GM18873 (cell line): ENCODE results near the gene LYST.
"Not testable (repeated sequence)": the region's sequence is repeated elsewhere in the genome, so short reads cannot be mapped to it uniquely, and the experiment has no call there.

Experiments used
- ATAC-seq: cut with Tn5 transposase; IDR thresholded peaks from one replicate; pipeline ENCODE4 v1.9.1; 2021; ENCODE audit warnings: mild to moderate bottlenecking, moderate library complexity, moderate number of reproducible peaks; ENCODE audit not compliant: unreplicated experiment, low FRiP score

The LYST gene, protein sequence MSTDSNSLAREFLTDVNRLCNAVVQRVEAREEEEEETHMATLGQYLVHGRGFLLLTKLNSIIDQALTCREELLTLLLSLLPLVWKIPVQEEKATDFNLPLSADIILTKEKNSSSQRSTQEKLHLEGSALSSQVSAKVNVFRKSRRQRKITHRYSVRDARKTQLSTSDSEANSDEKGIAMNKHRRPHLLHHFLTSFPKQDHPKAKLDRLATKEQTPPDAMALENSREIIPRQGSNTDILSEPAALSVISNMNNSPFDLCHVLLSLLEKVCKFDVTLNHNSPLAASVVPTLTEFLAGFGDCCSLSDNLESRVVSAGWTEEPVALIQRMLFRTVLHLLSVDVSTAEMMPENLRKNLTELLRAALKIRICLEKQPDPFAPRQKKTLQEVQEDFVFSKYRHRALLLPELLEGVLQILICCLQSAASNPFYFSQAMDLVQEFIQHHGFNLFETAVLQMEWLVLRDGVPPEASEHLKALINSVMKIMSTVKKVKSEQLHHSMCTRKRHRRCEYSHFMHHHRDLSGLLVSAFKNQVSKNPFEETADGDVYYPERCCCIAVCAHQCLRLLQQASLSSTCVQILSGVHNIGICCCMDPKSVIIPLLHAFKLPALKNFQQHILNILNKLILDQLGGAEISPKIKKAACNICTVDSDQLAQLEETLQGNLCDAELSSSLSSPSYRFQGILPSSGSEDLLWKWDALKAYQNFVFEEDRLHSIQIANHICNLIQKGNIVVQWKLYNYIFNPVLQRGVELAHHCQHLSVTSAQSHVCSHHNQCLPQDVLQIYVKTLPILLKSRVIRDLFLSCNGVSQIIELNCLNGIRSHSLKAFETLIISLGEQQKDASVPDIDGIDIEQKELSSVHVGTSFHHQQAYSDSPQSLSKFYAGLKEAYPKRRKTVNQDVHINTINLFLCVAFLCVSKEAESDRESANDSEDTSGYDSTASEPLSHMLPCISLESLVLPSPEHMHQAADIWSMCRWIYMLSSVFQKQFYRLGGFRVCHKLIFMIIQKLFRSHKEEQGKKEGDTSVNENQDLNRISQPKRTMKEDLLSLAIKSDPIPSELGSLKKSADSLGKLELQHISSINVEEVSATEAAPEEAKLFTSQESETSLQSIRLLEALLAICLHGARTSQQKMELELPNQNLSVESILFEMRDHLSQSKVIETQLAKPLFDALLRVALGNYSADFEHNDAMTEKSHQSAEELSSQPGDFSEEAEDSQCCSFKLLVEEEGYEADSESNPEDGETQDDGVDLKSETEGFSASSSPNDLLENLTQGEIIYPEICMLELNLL (N-terminal part only)

DNA sequence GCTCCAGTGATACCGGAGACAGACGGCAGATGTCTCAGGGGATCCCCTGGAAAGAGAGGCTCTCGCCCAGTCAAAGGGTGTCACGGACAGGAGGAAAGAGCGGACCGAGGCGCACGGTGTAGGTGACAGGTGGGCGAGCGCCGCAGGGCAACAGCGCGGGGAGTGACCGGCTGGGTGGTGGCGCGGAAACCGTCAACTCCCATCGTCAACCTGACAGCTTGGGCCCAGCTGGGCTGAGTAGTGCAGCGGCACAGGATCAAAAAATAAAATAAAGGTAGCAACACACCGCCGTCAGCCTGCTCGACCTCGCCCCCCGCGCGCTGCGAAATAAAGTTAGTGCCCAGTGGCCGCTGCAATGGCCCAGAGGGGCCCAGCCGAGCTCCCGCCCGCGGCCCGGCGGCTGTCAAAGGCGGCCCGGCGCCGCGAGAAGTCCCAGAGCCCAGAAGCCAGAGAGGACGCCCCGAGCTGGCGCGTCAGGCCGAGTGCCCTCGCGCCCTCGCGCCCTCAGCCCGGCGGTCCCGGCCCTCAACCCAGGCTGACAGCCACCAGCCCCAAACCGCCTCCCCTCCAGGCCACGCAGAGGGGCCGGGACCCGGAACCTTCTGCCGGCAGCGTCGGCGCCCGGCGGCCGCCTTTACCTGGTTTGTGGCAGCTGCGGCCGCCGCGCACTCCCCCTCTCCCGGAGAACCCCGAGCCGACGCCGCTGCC, at the start of gene LYST:
Gene LYST (minus strand): TSS at position 702 of the 708 bp plus-strand sequence. CDS start 36,489 bp downstream, outside the sequence.
- ATAC-seq = peak; percentile 44

DNA sequence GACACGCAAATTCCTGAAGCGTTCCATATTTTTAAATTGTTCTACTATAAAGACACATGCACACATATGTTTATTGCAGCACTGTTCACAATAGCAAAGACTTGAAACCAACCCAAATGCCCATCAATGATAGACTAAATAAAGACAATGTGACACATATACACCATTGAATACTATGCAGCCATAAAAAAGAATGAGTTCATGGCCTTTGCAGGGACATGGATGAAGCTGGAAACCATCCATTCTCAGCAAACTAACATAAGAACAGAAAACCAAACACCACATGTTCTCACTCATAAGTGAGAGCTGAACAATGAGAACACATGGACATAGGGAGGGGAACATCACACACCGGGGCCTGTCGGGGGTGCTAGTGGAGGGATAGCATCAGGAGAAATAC, 48.8 kb upstream of the LYST start:
- not testable (repeated sequence) for ATAC-seq

DNA sequence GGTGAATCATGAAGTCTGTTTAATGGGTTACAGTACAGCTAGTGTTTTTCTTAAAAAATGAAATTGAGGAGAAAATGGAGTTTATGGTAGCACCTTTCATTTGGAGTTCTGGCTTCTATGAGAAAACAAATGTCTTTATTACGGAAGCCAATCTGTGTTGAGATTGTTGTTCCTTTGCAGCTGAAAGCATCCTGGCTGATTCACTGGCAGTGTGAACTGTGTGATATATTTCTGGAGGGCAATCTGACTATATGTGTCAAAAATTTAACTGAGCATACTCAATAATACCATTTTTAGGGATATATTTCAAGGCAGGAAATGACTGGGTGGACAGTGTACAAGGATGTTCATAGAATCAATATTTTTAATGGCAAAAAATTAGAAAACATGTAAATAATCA, 46.6 kb upstream of the LYST start:
- ATAC-seq = no peak

DNA sequence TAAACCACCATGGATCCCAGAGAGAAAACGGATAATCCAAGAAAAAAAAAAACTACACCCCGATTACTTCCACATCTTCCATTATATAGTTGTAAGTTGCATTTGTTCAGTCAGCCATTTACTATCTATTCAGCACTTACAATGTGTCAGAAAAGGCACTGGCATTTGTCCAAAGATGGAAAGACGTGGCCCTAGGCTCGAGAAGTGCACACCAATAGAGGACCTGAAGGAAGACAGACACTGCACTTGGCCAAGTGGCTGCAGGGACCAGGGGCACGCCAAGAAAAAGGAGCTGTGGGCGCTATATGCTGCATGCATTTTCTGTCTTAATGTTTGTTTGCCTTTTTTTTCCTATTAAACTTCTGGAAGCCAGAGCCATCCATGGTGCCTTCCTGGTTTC, 45.2 kb upstream of the LYST start:
- no peak for ATAC-seq

DNA sequence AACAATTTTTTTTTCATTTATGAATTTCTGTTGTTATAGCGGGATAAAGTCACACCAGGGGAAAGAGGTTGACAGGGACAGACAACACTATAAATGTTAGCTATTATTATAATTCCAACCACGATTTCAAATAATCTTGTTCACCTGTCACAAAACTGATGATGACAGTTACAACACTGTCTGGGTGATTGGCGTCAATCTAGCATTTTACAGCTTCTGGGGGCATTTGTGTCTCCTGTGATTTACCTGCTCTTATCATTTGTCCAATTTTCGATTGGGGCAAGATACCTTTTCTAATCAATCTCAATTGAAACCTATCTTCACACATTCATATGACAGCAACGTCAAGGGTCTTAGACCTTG, 44.6 kb upstream of the LYST start:
- no peak for ATAC-seq

DNA sequence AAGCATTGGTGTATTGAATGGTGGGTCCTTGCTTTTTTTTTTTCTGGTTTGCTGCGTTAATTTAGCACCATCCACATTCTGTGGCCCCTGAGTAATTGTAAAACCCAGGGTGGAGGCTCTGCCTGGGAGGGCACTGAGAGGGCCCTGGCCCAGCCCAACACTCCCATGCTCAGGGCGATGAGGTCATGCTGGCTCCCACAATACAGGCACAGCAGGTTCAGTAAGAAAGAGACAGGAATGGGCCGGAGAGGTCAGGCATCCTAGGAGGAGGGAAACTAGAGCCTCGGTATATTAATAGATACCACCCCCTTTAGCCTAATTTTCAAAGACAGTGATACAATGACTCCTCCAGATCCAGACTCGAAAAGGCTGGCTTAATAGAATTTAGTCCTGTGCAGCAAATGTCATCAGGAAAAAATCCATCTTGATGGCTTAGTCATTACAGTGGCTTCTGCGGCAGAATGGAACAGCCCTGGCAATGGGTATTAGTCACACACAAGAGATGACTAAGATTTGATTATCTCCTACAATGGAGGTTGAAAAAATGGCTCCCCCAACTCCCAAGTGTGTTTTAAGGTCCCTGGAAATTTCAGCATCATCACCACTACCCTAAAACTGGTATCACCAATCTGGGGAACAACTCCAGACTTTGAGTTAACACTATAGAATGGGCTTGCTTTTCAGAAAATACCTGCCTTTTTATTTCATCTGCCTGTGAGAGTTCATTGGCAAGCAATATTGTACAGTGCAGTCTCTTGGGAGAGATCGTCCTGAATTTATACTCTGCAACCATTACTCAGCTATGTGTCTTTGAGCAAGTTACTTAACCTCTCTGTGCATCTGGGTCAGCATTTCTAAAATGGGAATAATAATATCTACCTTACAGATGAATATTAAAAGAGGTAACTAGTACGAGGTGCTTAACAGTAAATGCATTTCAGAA, 43.9 kb upstream of the LYST start:
- no peak for ATAC-seq

DNA sequence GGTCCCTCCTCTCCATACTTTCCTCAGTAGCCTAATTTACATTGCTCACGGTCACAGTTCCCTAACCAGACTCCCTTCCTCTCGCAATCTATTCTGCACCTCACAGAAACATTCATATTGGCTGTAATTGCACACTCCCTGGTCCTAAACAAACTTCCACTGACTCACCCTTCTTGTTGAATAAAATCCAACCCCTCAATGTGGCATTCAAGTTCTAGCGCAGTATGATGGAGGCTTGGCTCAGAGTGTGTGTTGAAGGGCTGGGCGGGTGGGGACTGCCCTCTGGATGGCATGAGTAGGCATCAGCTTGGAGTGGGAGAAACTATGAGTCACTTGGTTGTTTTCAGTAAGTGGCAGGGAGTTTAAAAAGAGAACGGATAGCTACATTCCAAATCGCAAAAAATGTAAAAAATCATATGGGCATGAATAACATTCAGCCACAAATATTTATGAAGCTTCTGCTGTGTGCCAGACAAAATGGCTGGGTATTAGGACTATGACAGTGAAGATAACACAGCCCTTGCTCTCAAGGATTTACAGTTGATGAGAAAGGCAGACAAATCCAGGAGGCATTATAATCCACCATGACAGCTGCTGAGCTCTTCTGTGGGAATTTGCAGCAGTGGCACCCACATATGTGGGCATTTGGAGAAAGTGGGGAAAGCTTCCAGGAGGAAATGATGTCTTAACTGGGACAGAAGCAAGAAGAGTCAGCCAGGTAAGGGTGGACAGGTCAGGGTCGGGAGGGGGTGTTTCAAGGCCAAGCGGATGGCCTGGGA, 42.2 kb upstream of the LYST start:
- ATAC-seq = no peak

DNA sequence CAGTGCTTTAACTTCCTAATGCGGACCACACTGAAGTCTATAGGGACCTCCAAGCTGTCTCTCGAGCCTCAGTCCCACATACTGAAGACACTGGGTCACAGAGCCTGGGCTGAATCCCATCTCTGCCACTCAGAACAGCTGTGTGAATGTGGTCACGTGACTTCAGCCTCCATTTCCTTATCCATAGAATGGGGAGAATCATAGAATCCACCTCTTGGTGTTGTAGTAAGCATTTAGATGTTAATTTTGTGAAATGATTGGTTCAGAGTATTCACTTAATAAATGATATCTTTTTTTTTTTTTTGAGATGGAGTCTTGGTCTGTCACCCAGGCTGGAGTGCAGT, 41.2 kb upstream of the LYST start:
- no peak for ATAC-seq

DNA sequence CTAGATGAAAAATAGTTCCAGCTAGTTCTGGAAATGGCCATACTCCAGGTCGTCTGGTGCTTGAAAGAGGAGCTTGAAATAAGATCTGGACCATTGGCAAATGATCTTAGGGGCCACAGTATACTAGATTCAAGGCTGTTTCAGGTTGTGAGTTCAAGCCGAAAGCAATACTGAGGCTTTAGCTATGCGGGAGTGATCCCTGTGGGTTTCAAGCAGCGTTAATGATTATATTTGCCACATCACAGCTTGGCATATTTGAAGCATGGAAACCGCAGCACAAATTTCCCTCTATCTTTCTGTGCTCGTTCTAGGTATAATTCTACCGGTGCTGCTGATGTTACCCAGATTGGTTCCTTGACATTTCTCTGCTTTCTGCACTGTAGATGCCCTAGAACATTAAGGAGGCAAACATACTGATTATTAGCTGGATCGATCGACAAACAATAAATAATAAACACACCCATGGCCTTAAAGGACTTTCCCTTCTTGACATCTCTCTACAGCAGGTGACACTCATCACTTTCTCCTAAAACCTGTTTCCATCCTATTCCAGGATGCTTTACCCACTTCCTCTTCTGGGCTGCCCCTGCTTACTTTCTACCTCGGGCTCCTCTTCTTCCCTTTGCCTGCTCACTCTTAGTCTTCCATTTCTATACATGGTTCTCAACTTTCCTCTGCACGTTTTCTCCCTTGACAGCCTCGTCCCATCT, 40.6 kb upstream of the LYST start:
- ATAC-seq = no peak

DNA sequence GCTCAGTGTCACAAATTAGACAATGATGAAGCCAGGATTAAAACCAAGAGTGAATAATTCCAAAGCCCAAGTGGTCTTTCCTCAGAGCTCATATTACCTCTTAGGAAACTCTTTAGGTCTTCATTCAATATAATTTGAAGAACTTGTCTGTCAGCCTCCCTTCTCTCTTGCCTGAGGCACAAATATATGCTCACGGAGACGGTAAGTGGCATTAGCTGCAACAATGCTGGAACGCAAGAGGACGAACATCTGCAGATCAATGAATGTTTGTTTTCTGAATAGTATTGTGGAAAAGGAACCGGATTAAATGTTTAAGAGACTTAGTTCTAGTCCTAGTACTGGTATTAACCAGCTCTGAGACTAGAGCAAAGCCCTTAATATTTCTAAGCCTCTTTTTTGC, 39.7 kb upstream of the LYST start:
- no peak for ATAC-seq

DNA sequence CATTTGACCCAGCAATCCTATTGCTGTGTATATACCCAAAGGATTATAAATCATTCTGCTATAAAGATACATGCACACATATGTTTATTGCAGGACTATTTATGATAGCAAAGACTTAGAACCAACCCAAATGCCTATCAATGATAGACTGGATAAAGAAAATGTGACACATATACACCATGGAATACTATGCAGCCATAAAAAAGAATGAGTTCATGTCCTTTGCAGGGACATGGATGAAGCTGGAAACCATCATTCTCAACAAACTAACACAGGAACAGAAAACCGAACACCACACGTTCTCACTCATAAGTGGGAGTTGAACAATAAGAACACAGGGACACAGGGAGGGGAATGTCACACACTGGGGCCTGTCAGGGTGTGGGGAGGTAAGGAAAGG, 37.1 kb upstream of the LYST start:
- not testable (repeated sequence) for ATAC-seq

DNA sequence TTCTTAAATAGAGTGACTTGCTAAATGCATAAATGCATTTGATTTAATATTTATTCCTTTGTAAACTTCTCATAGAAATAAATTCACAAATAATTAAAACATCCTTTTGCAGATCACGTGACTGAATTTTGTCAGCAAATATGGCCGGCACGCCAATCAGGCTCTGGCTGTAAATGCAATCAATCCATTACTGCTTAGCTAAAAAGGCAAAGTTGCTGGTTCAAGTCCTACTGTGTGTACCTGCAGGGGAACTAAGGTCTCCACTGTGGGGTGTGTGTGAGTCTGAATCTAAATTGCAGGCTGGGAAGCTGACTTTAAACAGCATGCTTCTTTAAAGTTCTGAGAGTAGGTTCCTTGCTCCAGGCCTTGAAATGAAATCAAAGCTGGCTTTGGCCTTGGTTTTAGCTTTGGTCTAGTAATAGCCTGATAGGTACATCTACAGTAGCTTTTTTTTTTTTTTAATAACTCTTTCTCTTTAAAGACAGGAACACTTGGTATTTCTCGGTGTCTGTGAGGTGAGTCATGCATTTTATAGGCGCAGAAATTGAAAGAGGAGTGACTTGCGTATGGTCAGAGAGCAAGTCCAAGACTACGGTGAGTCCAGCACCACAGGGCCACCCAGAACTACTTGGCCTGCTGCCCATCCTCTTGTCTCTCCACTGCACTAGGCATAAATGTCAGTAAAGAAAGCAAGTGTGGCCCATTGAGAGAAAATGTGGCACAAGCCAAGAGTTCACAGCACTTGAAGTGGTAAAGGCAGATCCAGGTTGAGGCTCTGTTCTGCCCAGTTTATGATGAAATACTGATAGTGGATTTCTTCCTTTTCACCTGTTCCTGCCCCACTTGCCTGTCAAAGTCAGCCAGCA, 36.2 kb upstream of the LYST start:
- ATAC-seq = no peak

DNA sequence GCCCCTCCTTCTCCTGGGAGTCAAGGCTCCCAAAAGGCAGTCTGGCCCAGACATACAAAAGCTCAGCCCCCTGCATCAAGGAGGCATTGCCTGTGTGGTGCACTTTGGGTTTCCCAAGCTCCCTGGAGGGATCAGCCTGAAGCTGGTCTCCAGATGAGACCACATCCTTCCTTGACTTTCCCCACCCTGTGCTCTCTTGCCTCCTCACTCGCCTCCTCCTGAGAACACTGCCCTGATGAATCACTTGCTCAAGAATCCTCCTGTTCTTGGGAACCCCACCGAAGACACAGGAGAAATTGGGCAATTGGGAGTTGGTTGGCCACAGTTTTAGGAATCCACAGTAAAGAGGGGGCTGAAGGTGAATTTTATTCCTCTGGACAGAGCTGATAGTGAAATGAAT, 34.8 kb upstream of the LYST start:
- ATAC-seq = no peak

DNA sequence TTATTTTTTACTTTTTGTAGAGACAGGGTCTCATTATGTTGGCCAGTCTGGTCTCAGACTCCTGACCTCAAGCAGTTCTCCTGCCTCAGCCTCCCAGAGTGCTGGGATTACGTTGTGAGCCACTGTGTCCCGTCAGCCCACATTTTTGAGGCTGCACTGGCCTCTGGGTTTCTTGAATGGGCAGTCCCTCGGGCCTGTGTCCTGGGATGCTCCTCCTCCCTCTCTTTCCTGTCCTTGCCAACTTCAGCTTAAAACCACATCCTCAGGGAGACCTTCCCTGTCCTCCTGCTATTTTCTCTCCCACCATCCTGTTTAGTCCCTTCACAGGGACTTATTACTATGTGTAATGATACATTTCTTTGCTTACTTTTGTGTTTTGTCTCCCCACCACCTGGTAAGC, 31.4 kb upstream of the LYST start:
- no peak for ATAC-seq

DNA sequence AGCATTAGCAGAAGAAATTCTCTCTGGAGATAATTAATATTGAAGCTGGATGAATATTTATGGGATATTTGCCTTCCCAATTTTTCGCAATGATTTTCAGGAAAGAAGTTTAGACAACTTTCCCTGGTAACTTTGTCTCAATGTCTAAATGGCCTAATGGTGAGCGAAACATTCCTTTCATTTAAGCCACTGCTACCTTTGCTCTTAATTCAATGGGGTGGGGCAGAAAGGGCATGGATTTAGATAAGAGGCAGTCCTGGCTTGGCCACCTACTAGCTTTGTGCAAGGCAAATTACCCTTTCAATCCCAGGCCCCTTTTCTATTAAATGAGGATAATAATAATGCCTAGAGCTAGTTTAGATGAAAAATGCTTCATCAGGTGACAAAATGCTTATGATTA, 27.1 kb upstream of the LYST start:
- ATAC-seq = no peak

DNA sequence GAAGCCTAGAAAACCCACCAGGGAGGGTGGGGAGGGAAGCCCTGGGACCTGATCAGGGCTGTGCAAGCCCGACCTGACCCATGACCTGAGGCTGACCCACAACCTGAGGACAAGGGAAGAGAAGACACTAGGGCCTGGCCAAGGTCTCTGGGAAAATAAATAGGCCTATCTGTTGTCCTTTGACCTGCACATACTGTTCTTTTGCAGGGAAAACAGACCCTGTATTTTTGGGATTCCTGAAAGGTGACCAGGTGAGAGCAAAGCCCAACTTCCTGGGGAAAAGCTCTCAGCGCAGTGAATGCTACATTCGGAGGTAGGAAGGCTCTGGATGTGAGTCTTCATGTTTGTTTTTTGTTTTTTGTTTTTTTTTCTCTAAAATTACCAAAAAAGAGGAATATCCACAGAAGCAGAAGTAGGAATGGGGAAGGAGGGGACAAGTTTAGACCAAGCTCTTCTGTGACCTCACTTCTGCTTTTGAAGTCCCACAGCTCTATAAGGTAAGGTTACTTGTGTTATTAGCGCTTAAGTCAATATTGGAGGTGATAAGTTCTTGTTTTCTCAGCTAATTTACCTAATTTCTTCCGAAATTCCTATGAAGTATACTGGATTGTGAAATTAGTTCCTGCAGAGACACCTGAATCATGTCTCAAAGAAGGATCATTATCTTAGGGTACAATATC, 26.2 kb upstream of the LYST start:
- no peak for ATAC-seq
